CMK (cell line): Measurements from ENCODE around the gene FBXW10B.
"Not testable (repeated sequence)": the region's sequence is repeated elsewhere in the genome, so short reads cannot be mapped to it uniquely, and the experiment has no call there.

Experiments used
- DNase-seq: peaks from one replicate; pipeline ENCODE4 v3.0.0-alpha.2; 2010; ENCODE audit warnings: low read depth

FBXW10B gene

DNA sequence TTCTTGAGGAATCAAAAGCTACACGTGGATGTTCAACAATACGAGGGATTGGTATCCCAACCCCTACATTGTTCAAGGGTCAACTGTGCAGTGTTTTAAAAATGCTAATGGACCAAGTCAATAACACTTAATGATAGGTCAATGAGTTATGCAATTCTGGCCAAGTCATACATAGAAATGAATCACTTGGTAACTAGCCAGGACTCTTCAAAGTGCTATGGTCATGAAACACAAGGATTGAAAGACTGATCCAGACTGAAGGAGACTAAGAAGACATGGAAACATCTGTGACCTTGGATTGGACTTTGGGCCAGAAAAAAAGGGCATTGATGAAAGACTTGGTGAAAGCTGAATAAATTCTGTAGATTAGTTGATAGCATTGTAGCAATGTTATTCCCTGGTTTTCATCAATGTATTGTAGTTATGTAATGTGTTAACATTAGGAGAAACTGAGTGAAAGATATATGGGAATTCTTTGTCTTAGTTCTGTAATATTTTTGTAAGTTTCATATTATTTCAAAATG lies 11.5 kb upstream of the FBXW10B start:
- not testable (repeated sequence) for DNase-seq

DNA sequence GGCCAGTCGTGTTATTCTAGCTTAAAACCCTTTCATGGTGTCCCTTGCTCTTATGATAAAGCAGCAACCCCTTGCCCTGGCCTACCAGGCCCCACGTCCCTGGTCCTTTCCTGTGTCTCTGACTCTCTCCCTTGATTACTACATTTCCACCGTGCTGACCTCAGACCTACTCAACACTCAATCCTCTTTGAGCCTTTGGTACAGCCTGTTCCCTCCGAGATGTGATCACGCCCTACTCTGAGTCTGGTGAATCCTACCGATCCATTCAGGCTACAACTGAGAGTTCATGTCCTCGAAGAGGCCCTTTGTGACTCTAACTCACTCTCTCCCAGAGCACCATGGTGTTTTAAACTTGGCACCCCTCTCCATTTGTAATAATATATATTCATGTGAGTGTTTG lies 10.5 kb upstream of the FBXW10B start:
- DNase-seq, result not testable (repeated sequence)

DNA sequence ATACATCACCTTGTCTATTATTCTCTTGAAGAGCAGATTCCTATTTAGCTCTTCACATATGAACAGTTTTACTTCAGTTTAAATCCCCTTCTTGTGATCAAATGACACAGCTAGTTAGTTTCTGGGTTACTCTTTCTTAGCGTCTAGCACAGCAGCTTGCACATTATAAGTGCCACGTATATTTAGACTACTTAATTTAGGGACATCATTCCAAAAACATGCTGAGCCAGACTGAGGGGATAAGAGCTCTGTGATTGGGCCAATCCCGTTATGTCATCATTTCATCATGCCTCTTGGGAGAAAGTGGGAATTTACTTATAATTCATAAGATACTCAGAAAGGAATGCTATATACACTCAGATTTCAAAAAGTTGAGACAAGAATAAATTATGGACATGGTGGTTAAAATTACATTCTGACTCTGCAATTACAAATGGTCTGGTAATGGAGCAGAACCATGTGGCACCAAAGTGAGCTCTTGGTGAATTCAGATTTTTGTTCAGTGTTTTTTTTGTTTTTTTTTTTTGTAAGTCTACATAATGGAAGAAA lies 4.2 kb upstream of the FBXW10B start:
- DNase-seq, result not testable (repeated sequence)

DNA sequence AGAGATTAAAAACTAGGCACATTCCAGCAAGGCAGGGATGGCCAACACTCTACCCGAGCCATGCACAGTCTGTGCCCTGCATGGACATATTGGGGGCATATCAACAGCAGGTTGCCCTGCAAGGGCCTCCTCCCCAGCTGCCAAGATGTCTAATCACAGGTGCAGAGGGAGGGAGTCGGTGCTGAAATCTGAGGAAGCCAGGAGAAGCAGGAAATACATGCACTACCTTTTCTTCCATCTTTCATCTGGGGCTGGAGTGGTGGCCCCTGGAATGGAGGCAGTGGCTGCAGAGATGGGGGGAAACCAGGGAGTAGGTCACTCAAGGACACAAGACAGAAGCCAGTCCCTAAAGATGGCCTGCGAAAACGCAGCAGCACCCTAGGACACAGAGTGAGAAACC lies 3.8 kb upstream of the FBXW10B start:
- DNase-seq, result not testable (repeated sequence)

GRCh38 chr17:15622124-15622523 lies 2.6 kb upstream of the FBXW10B start:
- not testable (repeated sequence) for DNase-seq

- not testable (repeated sequence) for DNase-seq
Observed at GRCh38 chr17:15616828-15617227, 2.7 kb downstream of the FBXW10B start.

GRCh38 chr17:15615850-15616249 lies 3.7 kb downstream of the FBXW10B start:
- DNase-seq, result not testable (repeated sequence)

DNA sequence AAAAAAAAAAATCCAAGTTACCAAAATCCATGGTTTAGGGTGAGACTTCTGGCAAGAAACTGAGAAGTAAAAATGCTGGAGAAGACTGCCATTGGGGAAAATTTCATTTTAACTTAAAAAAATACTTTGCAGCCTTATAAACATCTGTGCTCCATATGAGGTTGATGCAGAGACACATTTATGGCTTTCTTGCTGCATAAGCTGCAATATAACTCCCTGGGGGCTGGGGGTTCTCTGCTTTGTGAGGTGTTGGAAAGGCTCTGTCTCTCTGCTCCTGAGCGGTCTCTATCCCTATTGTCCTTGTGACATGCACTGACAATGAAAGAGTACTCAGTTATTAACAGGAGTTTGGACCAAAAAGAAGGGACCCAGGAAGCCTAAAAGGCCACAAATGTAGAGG lies 6.4 kb downstream of the FBXW10B start:
- DNase-seq, result not testable (repeated sequence)

GRCh38 chr17:15592960-15593359 lies 26.5 kb downstream of the FBXW10B start:
- not testable (repeated sequence) for DNase-seq

GRCh38 chr17:15591986-15592385 lies 27.5 kb downstream of the FBXW10B start:
- DNase-seq, result not testable (repeated sequence)

GRCh38 chr17:15590844-15591243 lies 28.7 kb downstream of the FBXW10B start:
- not testable (repeated sequence) for DNase-seq

- peak; percentile 3 for DNase-seq
Observed at GRCh38 chr17:15589544-15590536, 29.7 kb downstream of the FBXW10B start.

GRCh38 chr17:15588017-15588416 lies 31.5 kb downstream of the FBXW10B start:
- DNase-seq, result not testable (repeated sequence)

GRCh38 chr17:15583313-15583712 lies 36.2 kb downstream of the FBXW10B start:
- DNase-seq, result not testable (repeated sequence)

DNA sequence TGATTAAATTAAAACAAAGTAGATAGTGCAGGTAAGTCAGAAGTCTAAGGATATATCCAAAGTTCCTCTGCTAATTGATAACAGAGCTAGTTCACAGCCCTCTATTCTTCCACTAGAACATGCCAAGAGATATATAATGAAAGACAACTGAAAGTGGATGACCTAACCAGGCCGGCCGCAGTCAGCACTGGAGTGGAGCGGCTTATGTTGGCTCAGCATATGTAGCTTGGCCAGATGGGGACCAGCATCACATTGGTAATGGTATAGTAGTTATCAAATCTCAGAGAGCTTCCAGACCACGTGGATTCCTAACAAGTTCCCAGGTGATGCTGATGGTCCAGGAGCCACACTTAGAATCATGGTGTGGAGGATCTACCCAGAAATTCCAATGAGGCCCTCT lies 38.0 kb downstream of the FBXW10B start:
- DNase-seq, result not testable (repeated sequence)

GRCh38 chr17:15576848-15577247 lies 42.7 kb downstream of the FBXW10B start:
- DNase-seq, result not testable (repeated sequence)

DNA sequence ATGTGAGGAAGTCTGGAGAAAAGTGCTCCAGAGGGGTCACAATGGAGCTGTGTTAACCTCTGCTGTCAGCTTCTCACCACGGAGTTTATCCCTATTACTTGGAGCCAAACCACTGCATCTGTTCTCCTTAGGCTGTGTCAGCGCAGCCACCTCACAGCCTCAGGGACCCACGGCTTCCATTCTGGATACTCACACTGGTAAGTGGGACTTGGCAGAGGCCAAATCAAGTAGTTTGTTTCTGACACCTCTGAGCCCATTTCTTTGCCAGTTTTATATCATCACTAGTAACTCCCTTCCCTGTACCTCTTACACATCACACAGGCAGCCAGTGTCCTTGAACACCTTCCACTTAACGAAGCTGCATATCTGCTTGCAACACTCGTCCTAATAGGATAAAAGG lies 44.8 kb downstream of the FBXW10B start:
- DNase-seq, result not testable (repeated sequence)

- DNase-seq, result not testable (repeated sequence)
Observed at GRCh38 chr17:15573870-15574269, 45.6 kb downstream of the FBXW10B start.
